Transverse colon (tissue), 4 donors: ENCODE results near the gene GBX1. TPM values are rescaled to one million over a fixed set of nuclear protein-coding genes. Genes with fewer than 3 reads are reported as not detected.

Source experiments
- DNase-seq: peaks from one replicate; pipeline ENCODE4 v3.0.0-alpha.2; 2019
- H3K27ac ChIP-seq, 4 donors: fragments of 200-600 bp; sonication (generic); 2 replicates each; pipeline ENCODE4 v1.5.1; 2016 to 2018; ENCODE audit warnings: inconsistent platforms in 4 of 4
- H3K27me3 ChIP-seq: fragments of 200-600 bp; sonication (generic); 2 replicates; pipeline ENCODE4 v1.5.1; 2017; ENCODE audit warnings: inconsistent platforms
- H3K36me3 ChIP-seq, 4 donors: fragments of 200-600 bp; sonication (generic); 2 replicates each; pipeline ENCODE4 v1.5.1; 2017 to 2019; ENCODE audit warnings: inconsistent platforms in 4 of 4
- H3K4me1 ChIP-seq, 4 donors: fragments of 200-600 bp; sonication (generic); 2 replicates each; pipeline ENCODE4 v1.5.1; 2017 to 2020; ENCODE audit warnings: inconsistent platforms in 4 of 4
- H3K4me3 ChIP-seq, 4 donors: fragments of 200-600 bp; sonication (generic); 1 replicate in 1 of 4; 2 replicates in 3 of 4; pipeline versions ENCODE4 v1.5.1 to v1.6.1; 2017 to 2019; ENCODE audit warnings: inconsistent platforms in 4 of 4
- H3K9me3 ChIP-seq, 2 donors: fragments of 200-600 bp; sonication (generic); 2 replicates each; pipeline ENCODE4 v1.5.1; 2017 to 2019; ENCODE audit warnings: inconsistent platforms in 2 of 2
- EP300 ChIP-seq: sonication (generic); formaldehyde crosslinking; IDR thresholded peaks from one replicate; pipeline ENCODE4 v1.6.1; 2017; ENCODE audit warnings: antibody characterized with exemption, low read depth
- POLR2A ChIP-seq: fragments of 450-650 bp; IDR thresholded peaks from one replicate; pipeline ENCODE4 v1.6.1; 2016; ENCODE audit warnings: antibody characterized with exemption, mild to moderate bottlenecking, moderate library complexity
- POLR2AphosphoS5 ChIP-seq, 3 donors: sonication (generic); formaldehyde crosslinking; IDR thresholded peaks; one replicate each; pipeline ENCODE4 v1.6.1; 2016; ENCODE audit warnings: antibody characterized with exemption in 3 of 3
- WGBS, 2 donors: methylation state at CpG; one replicate each; pipeline ENCODE4 v1.1.5; 2018; ENCODE audit warnings: low coverage in 1 of 2; 5-methylcytosine and 5-hydroxymethylcytosine counted together
- in situ Hi-C, 4 donors: fragments of 200-750 bp; cut with MboI; loops; one replicate each; pipeline versions ENCODE4 v1.15.0 to v1.15.1; 2017; ENCODE audit warnings: low sequenced_read_pairs in 3 of 4, low pct_ligation_motif_present in 1 of 4, low pct_unique_long_range_greater_than_20kb in 1 of 4
- intact Hi-C: fragments of 100-400 bp; cut with DNase I; formaldehyde crosslinking; loops from one replicate; pipeline ENCODE4 v1.15.1; 2023; ENCODE audit warnings: low total_unique reads
- total RNA-seq, 4 donors: library from RNA; depleted of rRNA; stranded (reverse); fragments of >200 nt; gene quantifications; one replicate each; pipeline ENCODE4 v1.1.0, GENCODE V29; 2016
- TF ChIP-seq, protein P1 (sequence below), 5 experiments: fragments of 200-600 bp in 3 of 5; fragments of 450-650 bp in 2 of 5; sonication (generic) in 3 of 5; IDR thresholded peaks; 1 replicate in 2 of 5; 2 replicates in 3 of 5; pipeline ENCODE4 v1.5.1; 2016 to 2017; ENCODE audit warnings: antibody characterized with exemption in 5 of 5, inconsistent platforms in 3 of 5, mild to moderate bottlenecking in 2 of 5, moderate library complexity in 1 of 5

Gene GBX1
- total RNA-seq, 4 donors from 2014 or later: not detected

GRCh38 chr7:151122796-151123157 is 44.7 kb downstream of the GBX1 start:
- in situ Hi-C loops (loop anchor here in 1 of 4 donors (10.0 kb wide), 1 partner anchor 52 kb away; no protein-coding TSS in a partner anchor), intact Hi-C loops (loop anchor here (5.0 to 10.0 kb wide), 2 partner anchors 45 to 182 kb away; partner anchors contain the start of gene GBX1)
- no peaks in the 10 kb centered on the region for H3K27me3 ChIP-seq
- 95% methylated on average over 29 of the region's 29 CpGs; no CpG with 5 or more reads in 1 of the 2 donors for WGBS, 2 donors
- H3K4me1 ChIP-seq: peaks cover 0 to 25% (median 19%) of the 10 kb centered on the region in 4 donors
- peaks cover 0 to 15% (median 4%) of the 10 kb centered on the region in 4 donors for H3K36me3 ChIP-seq
- TF ChIP-seq, protein P1, sequence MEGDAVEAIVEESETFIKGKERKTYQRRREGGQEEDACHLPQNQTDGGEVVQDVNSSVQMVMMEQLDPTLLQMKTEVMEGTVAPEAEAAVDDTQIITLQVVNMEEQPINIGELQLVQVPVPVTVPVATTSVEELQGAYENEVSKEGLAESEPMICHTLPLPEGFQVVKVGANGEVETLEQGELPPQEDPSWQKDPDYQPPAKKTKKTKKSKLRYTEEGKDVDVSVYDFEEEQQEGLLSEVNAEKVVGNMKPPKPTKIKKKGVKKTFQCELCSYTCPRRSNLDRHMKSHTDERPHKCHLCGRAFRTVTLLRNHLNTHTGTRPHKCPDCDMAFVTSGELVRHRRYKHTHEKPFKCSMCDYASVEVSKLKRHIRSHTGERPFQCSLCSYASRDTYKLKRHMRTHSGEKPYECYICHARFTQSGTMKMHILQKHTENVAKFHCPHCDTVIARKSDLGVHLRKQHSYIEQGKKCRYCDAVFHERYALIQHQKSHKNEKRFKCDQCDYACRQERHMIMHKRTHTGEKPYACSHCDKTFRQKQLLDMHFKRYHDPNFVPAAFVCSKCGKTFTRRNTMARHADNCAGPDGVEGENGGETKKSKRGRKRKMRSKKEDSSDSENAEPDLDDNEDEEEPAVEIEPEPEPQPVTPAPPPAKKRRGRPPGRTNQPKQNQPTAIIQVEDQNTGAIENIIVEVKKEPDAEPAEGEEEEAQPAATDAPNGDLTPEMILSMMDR (IDR thresholded peaks at IDR 0.05): no peak
- TF ChIP-seq POLR2A (no peak), POLR2AphosphoS5 (IDR thresholded peaks at IDR 0.05) (no peak), EP300 (no peak)
- no peak for DNase-seq
- no peaks in the 10 kb centered on the region for H3K9me3 ChIP-seq
- no peak overlapping the region for H3K27ac ChIP-seq
- H3K4me3 ChIP-seq: no peak overlapping the region

DNA sequence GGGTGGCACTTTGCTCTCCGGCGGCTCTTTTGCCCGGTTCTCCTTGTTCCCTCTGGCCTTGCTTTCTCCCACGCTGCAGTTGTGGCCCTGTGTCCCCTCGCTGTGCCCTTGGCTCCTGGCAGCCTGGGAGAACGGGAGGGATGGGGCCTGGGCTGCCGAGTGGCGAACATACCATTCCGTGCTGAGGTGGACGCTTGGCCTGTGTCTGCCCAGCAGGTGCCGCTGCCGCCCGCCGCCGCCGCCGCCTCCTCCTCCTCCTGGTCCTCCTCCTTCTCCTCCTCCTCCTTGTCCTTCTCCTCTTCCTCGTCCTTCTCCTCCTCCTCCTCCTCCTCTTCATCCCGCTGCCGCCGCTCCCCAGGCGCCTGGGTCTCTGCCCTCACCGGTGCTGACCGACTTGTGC is 45.2 kb downstream of the GBX1 start:
- in situ Hi-C loops: loop anchor here in 1 of 4 donors (10.0 kb wide), 1 partner anchor 53 kb away; no protein-coding TSS in a partner anchor
- WGBS, 2 donors: 87% methylated on average over 24 of the region's 24 CpGs; no CpG with 5 or more reads in 1 of the 2 donors
- H3K4me3 ChIP-seq: no peak overlapping the region
- peaks cover 0 to 25% (median 19%) of the 10 kb centered on the region in 4 donors for H3K4me1 ChIP-seq
- H3K27me3 ChIP-seq: no peaks in the 10 kb centered on the region
- TF ChIP-seq, protein P1 (IDR thresholded peaks at IDR 0.05): no peak
- TF ChIP-seq POLR2AphosphoS5 (IDR thresholded peaks at IDR 0.05): no peak
- no peak for TF ChIP-seq EP300
- no peak for TF ChIP-seq POLR2A
- H3K9me3 ChIP-seq: no peaks in the 10 kb centered on the region
- H3K36me3 ChIP-seq: peaks cover 0 to 15% (median 4%) of the 10 kb centered on the region in 4 donors
- intact Hi-C loops: loop anchor here (5.0 to 10.0 kb wide), 2 partner anchors 45 to 183 kb away; partner anchors contain the start of gene GBX1
- DNase-seq: no peak
- no peak overlapping the region for H3K27ac ChIP-seq

GRCh38 chr7:151121380-151122170 is 45.9 kb downstream of the GBX1 start:
- intact Hi-C loops: loop anchor here (5.0 to 10.0 kb wide), 2 partner anchors 46 to 183 kb away; partner anchors contain the start of gene GBX1
- no peaks in the 10 kb centered on the region for H3K9me3 ChIP-seq
- H3K27ac ChIP-seq: no peak overlapping the region
- H3K4me1 ChIP-seq: peaks cover 0 to 18% (median 14%) of the 10 kb centered on the region in 4 donors
- WGBS, 2 donors: 82 to 88% methylated on average over 17 to 30 of the region's 30 CpGs
- no peak overlapping the region for H3K4me3 ChIP-seq
- H3K36me3 ChIP-seq: peaks cover 0 to 15% (median 4%) of the 10 kb centered on the region in 4 donors
- no peak for DNase-seq
- TF ChIP-seq, protein P1 (IDR thresholded peaks at IDR 0.05): no peak
- TF ChIP-seq POLR2AphosphoS5 (IDR thresholded peaks at IDR 0.05) (no peak), POLR2A (no peak), EP300 (no peak)
- in situ Hi-C loops: loop anchor here in 1 of 4 donors (10.0 kb wide), 1 partner anchor 53 kb away; no protein-coding TSS in a partner anchor
- H3K27me3 ChIP-seq: no peaks in the 10 kb centered on the region

- H3K4me1 ChIP-seq: peaks cover 3 to 18% (median 16%) of the 10 kb centered on the region in 4 donors
- no peaks in the 10 kb centered on the region for H3K9me3 ChIP-seq
- H3K27me3 ChIP-seq: no peaks in the 10 kb centered on the region
- no peak for DNase-seq
- no peak overlapping the region for H3K4me3 ChIP-seq
- in situ Hi-C loops (loop anchor here in 1 of 4 donors (10.0 kb wide), 1 partner anchor 54 kb away; no protein-coding TSS in a partner anchor), intact Hi-C loops (loop anchor here (5.0 to 10.0 kb wide), 2 partner anchors 46 to 184 kb away; partner anchors contain the start of gene GBX1)
- TF ChIP-seq POLR2AphosphoS5 (IDR thresholded peaks at IDR 0.05) (no peak), EP300 (no peak), POLR2A (no peak)
- TF ChIP-seq, protein P1 (IDR thresholded peaks at IDR 0.05): no peak
- 91% methylated on average over 22 of the region's 22 CpGs; no CpG with 5 or more reads in 1 of the 2 donors for WGBS, 2 donors
- H3K36me3 ChIP-seq: peaks cover 0 to 15% (median 4%) of the 10 kb centered on the region in 4 donors
- H3K27ac ChIP-seq: no peak overlapping the region
Observed at GRCh38 chr7:151120896-151121295, 46.6 kb downstream of the GBX1 start.
